Dermis microvascular lymphatic vessel endothelial cell (primary cell): ENCODE data around the gene MAD2L2. TPM values are rescaled to one million over a fixed set of nuclear protein-coding genes. Genes with fewer than 3 reads are reported as not detected.

Experiments used
- DNase-seq, 2 donors: peaks; one replicate each; pipeline versions ENCODE4 v3.0.0 to v3.0.0-alpha.2; 2010; ENCODE audit warnings: low read depth in 2 of 2
- total RNA-seq: library from RNA; depleted of rRNA; stranded (reverse); fragments of >200 nt; gene quantifications from 2 replicates; pipeline ENCODE4 v1.2.1, GENCODE V29; 2014

MAD2L2 gene
- total RNA-seq, 1 donor from 2014 or later = 37.7 TPM

DNA sequence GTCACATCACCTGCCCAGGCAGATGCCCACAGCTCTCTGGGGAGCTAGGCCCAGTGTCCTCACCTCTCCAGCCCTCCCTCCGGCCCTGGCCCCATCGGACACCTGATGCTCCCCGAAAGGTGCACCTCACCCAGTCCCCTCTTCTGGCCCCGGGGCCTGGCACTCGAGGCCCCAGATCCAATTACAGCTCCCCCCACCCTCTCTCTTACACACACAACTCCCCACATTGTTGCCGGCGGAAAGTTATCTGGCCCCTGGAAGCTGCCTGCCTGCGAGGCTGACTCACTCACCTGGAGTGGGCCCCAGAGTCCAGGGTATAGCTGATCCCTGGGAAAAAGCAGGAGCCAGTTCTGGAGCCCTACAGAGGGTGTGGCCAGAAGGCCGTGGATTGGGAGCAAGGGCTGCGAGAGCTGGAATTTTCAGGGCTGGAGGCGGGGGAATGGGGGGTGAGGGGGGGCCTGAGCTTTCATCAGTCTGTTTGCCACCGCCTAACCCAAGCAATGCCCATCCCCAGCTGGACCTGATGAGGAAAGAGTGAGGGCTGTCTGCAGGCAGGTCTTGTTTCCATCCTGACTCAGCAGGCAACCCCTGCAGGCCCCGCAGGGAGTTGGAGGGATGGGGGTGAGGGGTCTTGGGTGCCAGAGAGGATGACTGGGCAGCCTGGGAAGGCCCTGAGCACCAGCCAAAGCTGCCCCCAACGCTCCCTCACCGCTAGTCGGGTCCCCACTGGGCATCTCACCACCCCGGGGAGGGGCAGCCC is 27.7 kb downstream of the MAD2L2 start:
- no peak for DNase-seq

- DNase-seq = no peak
Measured at GRCh38 chr1:11652203-11652780, 28.7 kb downstream of the MAD2L2 start.

- DNase-seq = no peak
Measured at GRCh38 chr1:11651017-11651416, 29.9 kb downstream of the MAD2L2 start.

DNA sequence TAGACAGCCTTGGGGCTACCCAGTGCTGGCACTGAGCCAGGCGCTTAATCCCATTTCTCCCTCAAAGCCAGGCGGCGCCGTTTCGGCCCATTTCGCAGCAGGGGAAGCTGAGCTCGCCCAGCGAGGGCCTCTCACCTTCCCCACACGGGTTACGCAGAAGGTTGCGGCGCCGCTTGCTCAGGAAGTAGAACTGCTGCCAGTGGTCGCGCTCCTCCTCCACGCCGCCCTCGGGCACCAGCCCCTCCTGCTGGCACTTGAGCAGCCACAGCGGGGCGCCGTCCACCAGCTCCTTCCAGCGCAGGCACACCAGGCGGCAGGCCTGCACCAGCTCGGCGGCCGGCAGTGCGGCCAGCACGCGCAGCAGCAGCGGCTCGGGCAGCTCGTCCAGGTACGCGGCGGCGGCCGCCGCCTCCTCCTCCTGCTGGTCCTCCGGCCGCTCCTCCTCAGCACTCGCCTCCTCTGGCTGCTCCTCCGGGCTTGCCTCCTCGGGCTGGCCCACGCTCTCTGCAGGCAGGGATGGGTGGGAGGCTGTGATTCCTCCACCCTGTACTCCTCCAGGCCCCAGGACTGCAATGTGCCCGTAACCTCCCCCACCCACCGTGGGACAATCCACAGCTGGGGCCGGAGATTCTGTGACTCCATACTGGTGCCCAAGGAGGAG is 30.5 kb downstream of the MAD2L2 start:
- peak; percentile 55 to 86 for DNase-seq

- DNase-seq = no peak
Measured at GRCh38 chr1:11649624-11650330, 31.2 kb downstream of the MAD2L2 start.

DNA sequence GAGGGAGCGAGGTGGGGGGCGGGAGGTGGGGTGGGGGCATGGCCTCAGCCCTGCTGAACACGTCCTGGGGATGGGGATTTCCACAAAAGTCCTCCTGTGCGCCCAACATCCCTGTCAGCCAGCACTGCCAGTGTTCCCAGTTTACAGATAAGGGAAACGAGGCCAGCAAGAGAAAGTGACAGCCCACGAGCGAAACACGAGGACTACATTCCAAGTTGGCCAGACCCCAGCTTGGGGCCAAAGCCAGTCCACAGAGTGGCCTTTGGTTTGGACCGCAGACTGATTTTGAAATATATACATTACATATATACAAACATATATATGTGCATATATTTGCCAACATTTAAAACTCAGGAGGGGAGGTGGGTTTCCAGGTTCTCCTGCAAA is 31.7 kb downstream of the MAD2L2 start:
- no peak for DNase-seq

DNA sequence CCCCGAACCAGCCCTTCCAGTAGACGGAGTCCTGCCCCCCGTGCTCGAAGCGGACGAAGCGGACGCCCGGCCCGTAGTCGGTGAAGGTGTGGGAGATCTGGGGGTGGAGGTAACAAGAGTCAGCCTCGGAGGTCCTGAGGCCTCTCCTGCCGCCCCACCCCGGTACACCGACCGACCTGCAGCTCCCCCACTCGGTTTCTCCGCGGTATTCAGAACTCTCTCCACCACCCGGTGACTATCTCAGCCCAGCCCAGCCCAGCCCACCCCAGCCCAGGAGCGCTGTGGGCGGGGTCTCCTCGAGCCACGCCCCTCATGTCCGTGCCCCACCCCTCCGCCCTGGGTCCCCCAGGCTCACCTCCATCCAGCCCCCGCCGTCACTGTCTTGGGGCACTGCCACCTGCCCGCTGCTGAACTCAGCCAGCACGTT is 32.2 kb downstream of the MAD2L2 start:
- no peak for DNase-seq

GRCh38 chr1:11648039-11648438 is 32.9 kb downstream of the MAD2L2 start:
- no peak for DNase-seq

- DNase-seq = no peak
Measured at GRCh38 chr1:11647333-11647732, 33.6 kb downstream of the MAD2L2 start.

DNA sequence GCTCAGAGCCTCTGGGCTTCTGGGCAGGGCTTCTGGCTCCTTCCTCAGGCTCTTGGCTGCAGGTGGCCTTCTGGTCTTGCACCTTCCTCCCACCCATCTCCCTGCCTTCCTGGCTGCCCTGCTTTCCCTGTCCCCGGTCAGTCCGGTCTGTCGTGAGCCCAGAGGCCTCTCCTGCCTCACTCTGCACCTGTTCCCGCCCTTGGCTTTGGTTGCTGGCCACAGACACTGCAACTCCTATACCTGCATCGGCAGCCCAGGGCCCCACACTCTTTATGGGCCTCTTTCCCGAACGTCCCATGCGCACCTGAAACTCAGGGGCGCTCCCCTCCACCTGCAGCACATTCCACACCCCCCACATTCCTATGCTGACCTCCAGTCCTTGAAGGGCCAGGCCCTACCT is 34.6 kb downstream of the MAD2L2 start:
- no peak for DNase-seq

GRCh38 chr1:11645670-11646265 is 35.2 kb downstream of the MAD2L2 start:
- DNase-seq = peak; percentile 68 to 78

DNA sequence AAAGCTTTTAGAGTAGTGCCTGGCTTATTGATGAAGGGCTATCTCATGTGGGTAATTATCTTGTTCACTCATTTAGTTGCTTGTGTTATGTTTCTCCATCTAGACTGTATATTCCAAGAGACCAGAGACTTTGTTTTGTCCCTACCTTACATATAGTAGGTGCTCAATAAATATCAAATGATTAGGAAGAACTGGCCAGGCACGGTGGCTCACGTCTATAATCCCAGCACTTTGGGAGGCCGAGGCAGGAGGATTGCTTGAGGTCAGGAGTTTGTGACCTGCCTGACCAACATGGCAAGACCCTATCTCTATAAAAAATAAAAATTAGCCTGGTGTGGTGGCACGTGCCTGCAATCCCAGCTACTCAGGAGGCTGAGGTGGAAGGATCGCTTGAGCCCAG is 35.7 kb downstream of the MAD2L2 start:
- no peak for DNase-seq

DNA sequence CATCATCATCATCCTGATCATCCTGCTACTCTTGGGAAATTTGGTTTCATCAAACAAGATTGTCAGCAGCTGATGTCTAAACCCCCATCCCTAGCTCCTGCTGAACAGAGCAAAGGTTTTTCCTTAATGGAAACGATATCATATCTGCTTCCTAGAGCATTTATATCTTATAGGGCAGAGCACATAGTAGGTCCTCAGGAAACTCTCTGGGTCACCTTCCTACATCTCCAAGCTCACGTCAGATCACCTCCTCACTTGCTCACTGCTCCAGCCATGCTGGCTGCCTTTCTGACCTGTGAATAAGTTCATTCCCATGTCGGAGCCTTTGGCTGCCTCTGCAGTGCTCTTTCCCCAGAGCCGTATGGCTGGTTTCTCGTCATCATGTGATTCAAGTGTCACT is 37.2 kb downstream of the MAD2L2 start:
- DNase-seq = no peak

DNA sequence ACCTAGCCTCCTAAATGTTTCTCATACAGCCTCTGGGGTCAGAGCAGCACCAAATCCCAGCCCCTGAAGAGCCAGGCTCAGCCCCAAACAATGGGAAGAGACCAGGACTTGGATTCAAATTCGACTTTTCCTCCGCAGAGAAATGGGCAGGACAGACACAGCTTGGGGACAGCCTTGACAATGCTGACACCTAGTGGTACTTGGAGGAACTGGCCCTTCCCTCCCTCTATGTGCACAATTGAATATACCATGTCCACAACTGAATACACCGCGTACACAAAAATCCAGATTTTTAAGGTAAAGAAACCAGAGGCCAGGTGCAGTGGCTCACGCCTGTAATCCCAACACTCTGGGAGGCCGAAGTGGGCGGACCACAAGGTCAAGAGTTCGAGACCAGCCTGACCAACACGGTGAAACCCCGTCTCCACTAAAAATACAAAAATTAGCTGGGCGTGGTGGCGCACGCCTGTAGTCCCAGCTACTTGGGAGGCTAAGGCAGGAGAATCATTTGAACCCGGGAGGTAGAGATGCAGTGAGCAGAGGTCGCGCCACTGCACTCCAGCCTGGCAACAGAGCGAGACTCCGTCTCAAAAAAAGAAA is 38.4 kb downstream of the MAD2L2 start:
- peak; percentile 55 to 71 for DNase-seq

- DNase-seq = no peak
Measured at GRCh38 chr1:11641776-11642305, 39.1 kb downstream of the MAD2L2 start.

GRCh38 chr1:11640944-11641343 is 40.0 kb downstream of the MAD2L2 start:
- DNase-seq = no peak

DNA sequence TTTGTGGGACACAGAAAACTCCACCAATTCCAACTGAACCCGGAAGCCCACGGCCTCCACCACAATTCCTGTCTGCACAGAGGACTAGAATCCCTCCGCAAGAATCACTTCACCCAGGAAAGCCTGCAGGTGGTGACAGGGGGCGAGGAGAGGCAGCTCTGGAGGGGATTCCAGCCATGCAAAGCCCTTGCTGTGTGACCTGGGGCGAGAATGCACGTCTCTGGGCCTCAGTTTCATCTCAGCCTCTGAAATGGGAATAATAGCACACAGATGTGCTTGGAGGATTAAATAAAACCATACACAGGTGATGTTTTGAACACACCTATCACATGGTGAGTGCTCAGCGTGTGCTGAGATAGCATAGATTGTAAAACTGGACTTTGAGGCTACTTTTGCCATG is 40.8 kb downstream of the MAD2L2 start:
- no peak for DNase-seq

- no peak for DNase-seq
Measured at GRCh38 chr1:11639372-11639771, 41.6 kb downstream of the MAD2L2 start.

DNA sequence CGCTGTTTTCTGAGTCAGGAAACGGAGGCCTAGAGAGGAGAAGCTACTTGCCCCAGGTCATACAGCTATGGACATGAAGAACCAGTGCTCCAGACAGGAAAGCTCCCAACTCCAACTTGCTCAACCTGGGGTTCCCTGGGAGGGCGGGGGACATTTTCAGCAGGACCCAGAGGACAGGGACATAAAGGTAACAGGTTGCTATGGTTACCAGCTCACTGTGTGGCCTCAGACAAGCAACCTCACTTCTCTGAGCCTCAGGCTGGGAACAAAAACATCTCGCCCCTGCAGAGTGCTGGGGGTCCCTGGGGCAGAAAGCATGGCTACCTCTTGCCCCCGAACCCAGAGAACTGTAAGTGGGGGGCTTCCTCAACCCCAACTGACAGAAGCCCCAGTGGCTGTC is 42.8 kb downstream of the MAD2L2 start:
- no peak for DNase-seq

DNA sequence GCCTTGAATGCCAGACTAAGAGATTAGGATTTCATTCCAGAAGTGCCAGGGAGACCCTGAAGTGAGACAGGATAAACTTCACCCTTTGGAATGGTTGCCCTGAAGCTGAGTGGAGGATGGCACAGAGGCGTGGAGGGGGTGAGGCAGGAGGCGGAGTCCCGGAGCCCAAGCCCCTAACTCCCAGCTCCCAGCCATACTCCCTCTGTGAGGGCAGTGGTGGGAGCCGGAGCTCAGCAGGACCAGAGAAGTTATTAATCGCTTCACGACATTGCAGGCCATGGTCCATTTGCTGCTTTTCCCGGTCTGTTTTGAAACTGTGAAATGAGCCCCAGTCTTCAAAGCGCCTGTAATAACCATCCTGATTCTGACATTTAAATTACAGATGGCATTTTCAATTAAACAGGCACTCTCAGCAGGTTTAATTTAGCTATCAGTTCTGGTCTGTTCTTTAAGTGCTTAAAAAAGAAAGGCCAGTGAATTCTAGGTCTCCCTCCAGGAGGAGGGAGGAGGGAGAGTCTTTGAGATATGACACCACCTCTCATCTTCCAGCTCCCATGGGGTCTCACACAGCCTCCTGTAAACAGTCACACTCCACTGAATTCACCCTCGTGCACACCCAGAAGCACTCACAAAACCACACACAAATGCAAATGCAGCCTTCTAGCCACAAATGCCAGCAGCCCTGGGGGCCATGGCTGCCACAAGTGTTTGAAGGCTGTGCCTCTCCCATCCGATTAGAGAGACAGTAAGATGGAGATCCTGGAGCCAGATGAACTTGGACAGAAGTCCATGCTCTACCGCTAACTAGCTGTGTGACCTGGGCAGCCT is 46.4 kb downstream of the MAD2L2 start:
- no peak for DNase-seq
